ENCODE results near the gene RIN1. TPM values are rescaled to one million over a fixed set of nuclear protein-coding genes. Genes with fewer than 3 reads are reported as not detected.
"Not testable (repeated sequence)": the region's sequence is repeated elsewhere in the genome, so short reads cannot be mapped to it uniquely, and the experiment has no call there.

Gene RIN1
- total RNA-seq, 2 experiments from 2014 or later, result 3.0 to 5.7 TPM

DNA sequence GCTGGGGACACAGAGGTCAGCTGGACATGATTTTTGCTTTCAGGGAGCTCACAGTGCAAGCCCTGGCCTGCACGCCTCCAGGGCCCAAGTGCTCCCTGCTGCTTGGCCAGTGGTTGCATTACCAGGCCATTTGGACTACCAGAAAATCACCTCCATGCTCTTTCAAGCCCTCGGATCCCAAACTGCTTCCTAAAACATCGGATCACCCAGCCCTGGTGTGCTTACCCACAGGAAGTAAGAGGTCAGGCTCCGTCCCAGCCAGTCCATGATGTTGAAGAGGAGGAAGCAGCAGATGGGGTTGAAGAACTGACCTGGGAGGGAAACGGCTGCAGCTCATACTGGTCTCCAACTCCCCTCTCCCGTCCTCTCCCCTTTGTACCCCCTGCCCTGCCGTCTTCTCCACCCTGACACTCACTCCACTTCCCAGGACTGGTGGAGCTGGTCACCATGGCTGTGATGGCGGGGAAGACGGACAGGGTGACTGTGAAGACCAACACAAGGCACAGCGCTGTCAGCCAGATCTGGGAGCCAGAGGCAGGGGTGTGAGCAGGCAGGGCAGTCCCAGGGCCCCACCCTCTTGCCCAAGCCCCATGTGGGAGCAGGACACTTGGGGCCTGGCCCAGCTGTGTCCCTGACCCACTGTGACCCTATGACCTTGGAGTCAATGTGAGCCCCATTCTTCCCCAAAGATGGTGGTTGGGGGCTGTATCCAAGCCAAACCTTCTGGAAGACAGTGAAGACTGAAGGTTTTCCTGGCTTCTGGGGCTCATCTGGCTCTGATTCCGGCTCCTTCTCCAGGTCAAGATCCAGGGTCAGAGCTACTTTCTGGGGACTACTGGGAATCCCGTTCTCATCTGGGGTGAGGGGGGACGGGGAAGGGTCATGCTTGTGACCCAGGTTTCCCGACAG is 29.7 kb upstream of the RIN1 start:
- Mint-ChIP-seq H3K4me3 (no peak overlapping the region), H3K4me1 (peaks cover 6% of the 10 kb centered on the region), H3K27me3 (no peaks in the 10 kb centered on the region), H3K27ac (no peak overlapping the region), H3K9me3 (no peaks in the 10 kb centered on the region), H3K36me3 (peaks cover 2% of the 10 kb centered on the region)
- POLR2A ChIA-PET, result no interaction called here
- DNase-seq (no peak), ATAC-seq (ENCODE audit: low read depth) (no peak)

DNA sequence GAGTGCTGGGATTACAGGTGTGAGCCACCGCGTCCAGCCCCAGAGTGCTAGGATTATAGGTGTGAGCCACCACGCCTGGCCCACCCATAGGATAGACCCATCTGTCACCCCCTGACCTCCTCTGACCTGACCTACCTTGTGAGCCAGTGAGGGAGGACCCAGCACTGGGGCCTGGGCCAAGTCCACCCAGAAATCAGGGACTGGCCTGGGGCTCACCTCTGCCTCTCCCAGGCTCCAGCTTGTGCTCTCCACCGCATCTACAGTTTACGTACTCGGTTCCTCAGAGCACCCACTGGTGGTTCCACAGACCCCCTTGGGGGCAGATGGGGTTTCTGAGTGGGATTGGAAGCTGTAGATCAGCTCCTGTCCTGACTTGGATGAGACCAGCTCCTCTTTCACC is 28.9 kb upstream of the RIN1 start:
- DNase-seq (no peak), ATAC-seq (ENCODE audit: low read depth) (no peak)
- H3K27me3 Mint-ChIP-seq, result no peaks in the 10 kb centered on the region
- no peak overlapping the region for H3K27ac Mint-ChIP-seq
- peaks cover 2% of the 10 kb centered on the region for H3K36me3 Mint-ChIP-seq
- H3K4me3 Mint-ChIP-seq, result no peak overlapping the region
- H3K4me1 Mint-ChIP-seq, result peaks cover 4% of the 10 kb centered on the region
- no peaks in the 10 kb centered on the region for H3K9me3 Mint-ChIP-seq
- POLR2A ChIA-PET, result interaction anchor here (1.5 kb wide), 1 partner anchor 21 kb away, joined by 3 read pairs; no protein-coding TSS in a partner anchor

DNA sequence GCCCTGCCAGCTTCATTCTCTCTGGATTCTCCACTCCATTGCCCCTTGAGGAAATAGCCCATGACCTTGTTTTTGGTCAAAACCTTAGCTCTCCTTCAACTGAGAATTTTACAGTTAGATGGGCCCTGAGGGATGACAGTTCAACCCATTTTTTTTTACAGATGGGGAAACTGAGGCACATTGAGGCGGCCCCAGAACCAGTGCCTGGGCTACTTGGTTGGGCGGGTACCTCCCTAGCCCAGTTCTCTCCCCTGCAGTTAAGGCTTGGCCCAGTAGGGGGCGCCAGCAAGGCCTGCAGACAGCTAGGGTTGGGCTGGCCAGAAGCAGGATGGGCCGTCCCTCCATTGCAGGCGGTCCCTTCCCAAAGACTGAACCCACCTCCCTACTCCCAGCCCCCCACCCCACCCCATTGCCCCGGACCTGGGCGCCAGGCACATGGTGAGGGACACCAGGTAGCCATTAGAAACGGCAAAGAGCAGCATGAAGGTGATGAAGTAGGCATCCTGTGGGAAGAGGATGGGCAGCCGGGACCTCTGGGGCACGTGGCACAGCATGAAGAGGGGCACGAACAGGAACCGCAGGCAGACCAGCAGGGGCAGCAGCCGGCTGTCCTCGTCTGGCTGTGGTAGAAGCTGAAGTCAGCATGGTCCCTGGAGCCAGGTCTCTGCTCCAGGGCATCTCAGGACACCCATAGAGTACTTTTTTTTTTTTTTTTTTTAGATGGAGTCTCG is 27.7 kb upstream of the RIN1 start:
- no peaks in the 10 kb centered on the region for H3K4me1 Mint-ChIP-seq
- H3K4me3 Mint-ChIP-seq, result no peak overlapping the region
- no peaks in the 10 kb centered on the region for H3K36me3 Mint-ChIP-seq
- H3K9me3 Mint-ChIP-seq, result no peaks in the 10 kb centered on the region
- ATAC-seq (ENCODE audit: low read depth) (peak; percentile 67), DNase-seq (peak; percentile 85)
- no peaks in the 10 kb centered on the region for H3K27me3 Mint-ChIP-seq
- POLR2A ChIA-PET, result interaction anchor here (0.6 to 1.9 kb wide), 7 partner anchors 9 to 274 kb away, joined by 3 to 5 read pairs (median 3); partner anchors contain the start of genes B4GAT1, RBM4 and YIF1A
- no peak overlapping the region for H3K27ac Mint-ChIP-seq

- H3K27me3 Mint-ChIP-seq, result no peaks in the 10 kb centered on the region
- DNase-seq (no peak), ATAC-seq (ENCODE audit: low read depth) (no peak)
- H3K4me3 Mint-ChIP-seq, result no peak overlapping the region
- H3K9me3 Mint-ChIP-seq, result no peaks in the 10 kb centered on the region
- H3K4me1 Mint-ChIP-seq, result no peaks in the 10 kb centered on the region
- no peaks in the 10 kb centered on the region for H3K36me3 Mint-ChIP-seq
- H3K27ac Mint-ChIP-seq, result no peak overlapping the region
- POLR2A ChIA-PET, result interaction anchor here (0.7 to 1.9 kb wide), 6 partner anchors 9 to 275 kb away, joined by 3 to 5 read pairs (median 3); partner anchors contain the start of genes B4GAT1, RBM4 and YIF1A
Measured at GRCh38 chr11:66363187-66363601, 27.0 kb upstream of the RIN1 start.

GRCh38 chr11:66362481-66363147 is 26.4 kb upstream of the RIN1 start:
- POLR2A ChIA-PET, result interaction anchor here (0.7 to 1.9 kb wide), 4 partner anchors 10 to 74 kb away, joined by 3 to 5 read pairs (median 4); partner anchors contain the start of gene YIF1A
- no peak overlapping the region for H3K4me3 Mint-ChIP-seq
- H3K9me3 Mint-ChIP-seq, result no peaks in the 10 kb centered on the region
- H3K27ac Mint-ChIP-seq, result no peak overlapping the region
- no peaks in the 10 kb centered on the region for H3K36me3 Mint-ChIP-seq
- H3K4me1 Mint-ChIP-seq, result no peaks in the 10 kb centered on the region
- no peaks in the 10 kb centered on the region for H3K27me3 Mint-ChIP-seq
- ATAC-seq (ENCODE audit: low read depth) (no peak), DNase-seq (no peak)

- Mint-ChIP-seq H3K4me3 (no peak overlapping the region), H3K36me3 (no peaks in the 10 kb centered on the region), H3K9me3 (no peaks in the 10 kb centered on the region), H3K4me1 (no peaks in the 10 kb centered on the region), H3K27me3 (no peaks in the 10 kb centered on the region), H3K27ac (no peak overlapping the region)
- no peak for DNase-seq
- POLR2A ChIA-PET, result interaction anchor here (0.9 to 1.2 kb wide), 2 partner anchors 11 to 24 kb away, joined by 4 to 5 read pairs; no protein-coding TSS in a partner anchor
- ATAC-seq (ENCODE audit: low read depth), result no peak
Measured at GRCh38 chr11:66361502-66361941, 25.3 kb upstream of the RIN1 start.

DNA sequence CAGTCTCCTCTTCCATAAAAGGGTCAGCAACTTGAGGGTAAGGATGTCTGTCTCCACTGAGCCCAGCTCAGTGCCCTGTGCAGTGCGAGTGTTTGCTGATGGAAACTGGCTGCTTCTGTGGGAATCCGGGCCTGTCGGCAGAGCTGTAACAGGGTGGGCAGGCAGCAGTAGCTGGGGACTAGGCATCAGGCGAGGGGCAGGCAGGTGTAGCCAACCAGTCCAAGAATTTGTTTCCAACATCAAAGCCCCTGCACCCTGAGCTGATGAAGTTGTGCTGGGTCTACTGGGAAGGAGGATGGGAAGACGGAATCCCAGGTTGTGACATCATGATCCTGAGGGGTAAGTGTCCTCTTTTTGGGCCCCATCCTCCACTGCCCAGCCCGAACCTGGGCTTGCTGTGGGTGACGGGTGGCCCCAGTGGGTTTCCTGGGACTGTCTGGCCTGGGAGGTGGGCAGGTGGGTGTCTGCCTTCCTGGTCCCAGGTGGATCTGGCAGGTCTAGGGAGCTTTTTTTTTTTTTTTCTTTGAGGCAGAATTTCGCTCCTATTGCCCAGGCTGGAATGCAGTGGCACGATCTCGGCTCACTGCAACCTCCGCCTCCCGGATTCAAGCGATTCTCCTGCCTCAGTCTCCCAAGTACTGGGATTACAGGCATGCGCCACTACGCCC is 24.3 kb upstream of the RIN1 start:
- POLR2A ChIA-PET, result interaction anchor here (0.6 to 0.9 kb wide), 2 partner anchors 12 kb away, joined by 3 to 4 read pairs; no protein-coding TSS in a partner anchor
- no peak for DNase-seq
- H3K4me3 Mint-ChIP-seq, result no peak overlapping the region
- no peaks in the 10 kb centered on the region for H3K4me1 Mint-ChIP-seq
- no peak for ATAC-seq (ENCODE audit: low read depth)
- H3K36me3 Mint-ChIP-seq, result no peaks in the 10 kb centered on the region
- no peak overlapping the region for H3K27ac Mint-ChIP-seq
- no peaks in the 10 kb centered on the region for H3K9me3 Mint-ChIP-seq
- no peaks in the 10 kb centered on the region for H3K27me3 Mint-ChIP-seq

DNA sequence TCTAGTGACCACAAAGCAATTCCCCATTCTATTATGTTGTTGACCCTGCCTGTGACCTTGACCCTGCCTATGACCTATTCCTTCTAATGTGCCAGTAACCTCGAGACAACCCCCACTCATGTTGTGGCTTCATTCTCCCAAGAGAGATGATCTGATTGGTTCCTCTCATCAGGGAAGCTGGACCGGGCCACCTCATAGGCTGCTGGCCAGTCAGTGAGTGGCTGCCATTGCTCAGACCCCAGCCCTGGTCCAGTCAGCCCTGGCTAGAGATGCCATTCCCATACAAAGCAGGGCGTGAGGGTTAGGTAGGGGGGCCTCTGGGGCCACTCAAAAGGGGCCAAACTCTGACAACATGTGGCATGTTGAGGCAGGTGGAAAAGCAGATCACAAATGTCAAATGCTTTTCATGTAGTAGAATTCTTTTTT is 23.4 kb upstream of the RIN1 start:
- ATAC-seq (ENCODE audit: low read depth) (no peak), DNase-seq (no peak)
- H3K4me1 Mint-ChIP-seq, result no peaks in the 10 kb centered on the region
- no peaks in the 10 kb centered on the region for H3K9me3 Mint-ChIP-seq
- no peak overlapping the region for H3K27ac Mint-ChIP-seq
- H3K27me3 Mint-ChIP-seq, result no peaks in the 10 kb centered on the region
- POLR2A ChIA-PET, result interaction anchor here (0.6 kb wide), 1 partner anchor 23 kb away, joined by 5 read pairs; no protein-coding TSS in a partner anchor
- no peaks in the 10 kb centered on the region for H3K36me3 Mint-ChIP-seq
- no peak overlapping the region for H3K4me3 Mint-ChIP-seq

DNA sequence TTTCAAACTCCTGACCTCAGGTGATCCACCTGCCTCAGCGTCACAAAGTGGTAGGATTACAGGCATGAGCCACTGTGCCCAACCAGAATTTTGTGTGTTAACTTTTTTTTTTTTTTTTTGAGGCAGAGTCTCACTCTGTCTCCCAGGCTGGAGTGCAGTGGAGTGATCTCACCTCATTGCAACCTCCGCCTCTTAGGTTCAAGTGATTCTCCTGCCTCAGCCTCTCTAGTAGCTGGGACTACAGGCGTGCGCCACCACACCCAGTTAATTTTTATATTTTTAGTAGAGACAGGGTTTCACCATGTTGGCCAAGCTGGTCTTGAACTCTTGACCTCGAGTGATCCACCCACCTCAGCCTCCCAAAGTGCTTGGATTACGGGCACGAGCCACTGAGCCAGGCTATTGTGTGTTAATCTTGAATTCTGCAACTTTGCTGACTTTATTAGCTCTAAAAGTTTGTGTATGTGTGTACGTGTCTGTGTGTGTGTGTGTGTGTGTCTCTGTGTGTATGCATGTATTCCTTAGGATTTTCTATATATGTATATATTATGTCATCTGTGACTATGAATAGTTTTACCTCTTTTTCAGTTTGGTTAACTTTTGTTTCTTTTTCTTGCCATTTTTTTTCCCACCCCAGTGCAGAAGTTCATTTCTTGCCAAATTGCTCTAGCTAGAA is 14.5 kb upstream of the RIN1 start:
- H3K36me3 Mint-ChIP-seq; H3K27ac Mint-ChIP-seq; ATAC-seq (ENCODE audit: low read depth); H3K9me3 Mint-ChIP-seq; H3K4me3 Mint-ChIP-seq; H3K27me3 Mint-ChIP-seq; DNase-seq; POLR2A ChIA-PET: not testable (repeated sequence)
- peaks cover 15% of the 10 kb centered on the region for H3K4me1 Mint-ChIP-seq

- H3K4me3 Mint-ChIP-seq, result no peak overlapping the region
Measured at GRCh38 chr11:66349084-66349386, 12.8 kb upstream of the RIN1 start.

DNA sequence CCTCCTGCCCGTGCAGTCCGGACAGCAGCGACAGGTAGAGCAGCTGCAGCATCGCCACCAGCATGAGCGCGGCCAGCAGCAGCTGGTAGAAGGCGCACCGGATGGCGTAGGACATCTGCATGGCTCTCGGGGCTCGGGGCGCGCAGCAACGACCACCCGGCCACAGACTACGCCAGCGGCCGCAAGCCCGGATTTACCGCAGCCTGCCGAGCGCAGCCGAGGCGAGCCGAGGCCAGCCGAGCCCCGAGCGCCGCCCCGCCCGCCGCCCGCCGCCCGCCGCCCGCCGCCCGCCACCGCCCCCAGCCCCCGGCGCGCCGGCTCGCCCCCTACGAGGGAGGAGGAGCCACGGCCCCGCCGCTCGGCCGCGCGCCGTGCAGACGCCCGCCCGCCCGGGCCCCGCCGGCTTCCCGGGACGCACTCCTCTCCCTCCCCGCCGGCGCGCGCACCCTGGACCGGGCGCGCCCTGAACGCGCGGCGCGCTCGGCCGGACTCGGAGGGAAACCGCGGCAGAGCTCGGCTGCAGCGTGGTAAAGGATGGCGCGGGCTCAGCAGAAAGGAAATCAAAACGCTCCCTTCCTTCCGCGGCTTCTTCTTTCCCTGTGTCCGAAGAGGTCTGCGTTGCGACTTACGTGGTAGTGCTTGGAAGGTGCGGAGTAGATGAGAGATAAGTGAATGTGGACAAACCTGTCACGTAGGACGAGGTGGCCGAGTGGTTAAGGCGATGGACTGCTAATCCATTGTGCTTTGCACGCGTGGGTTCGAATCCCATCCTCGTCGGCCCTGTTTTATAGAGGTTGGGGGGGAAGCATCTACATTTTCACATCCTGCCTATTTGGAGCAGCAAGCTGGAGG is 11.4 kb upstream of the RIN1 start, which contains the start of gene B4GAT1:
Gene B4GAT1 (minus strand): TSS at position 205 of the 852 bp plus-strand sequence. CDS start 84 bp downstream, at position 121.
- peak within 1 kb of the TSS; percentile 95 for H3K4me3 Mint-ChIP-seq
- peak within 1 kb of the TSS; percentile 97 for H3K27ac Mint-ChIP-seq
- peaks cover 37% of the 10 kb centered on the region for H3K4me1 Mint-ChIP-seq
- ATAC-seq (ENCODE audit: low read depth) (peak; percentile 59), DNase-seq (peak; percentile 80)
- H3K36me3 Mint-ChIP-seq, result peaks cover 3% of the 10 kb centered on the region
- POLR2A ChIA-PET, result interaction anchor here (0.6 to 4.5 kb wide), 11 partner anchors 10 to 810 kb away, joined by 3 to 32 read pairs (median 4); partner anchors contain the start of genes CD248, RBM14 and SLC29A2
- H3K27me3 Mint-ChIP-seq, result peaks cover 2% of the 10 kb centered on the region
- no peaks in the 10 kb centered on the region for H3K9me3 Mint-ChIP-seq

More at GRCh38 chr11:66349084-66349386, 12.8 kb upstream of the RIN1 start:
- peaks cover 2% of the 10 kb centered on the region for H3K27me3 Mint-ChIP-seq
- no peak for DNase-seq
- H3K4me1 Mint-ChIP-seq, result peaks cover 27% of the 10 kb centered on the region
- H3K36me3 Mint-ChIP-seq, result peaks cover 7% of the 10 kb centered on the region
- no peak overlapping the region for H3K27ac Mint-ChIP-seq
- POLR2A ChIA-PET, result interaction anchor here (2.8 to 4.5 kb wide), 2 partner anchors 23 to 37 kb away, joined by 25 to 32 read pairs; partner anchors contain the start of gene SLC29A2
- ATAC-seq (ENCODE audit: low read depth), result no peak
- no peaks in the 10 kb centered on the region for H3K9me3 Mint-ChIP-seq
